Panc1 (cell line): ENCODE measurements around the gene TMEM150A.

Experiments used
- POLR2AphosphoS5 ChIP-seq: IDR thresholded peaks from 2 replicates; pipeline ENCODE4 v1.6.1; 2012; ENCODE audit warnings: mild to moderate bottlenecking, low read depth, low read length, moderate library complexity
- SIN3A ChIP-seq: IDR thresholded peaks from 2 replicates; pipeline ENCODE4 v1.6.1; 2012; ENCODE audit warnings: low read depth, mild to moderate bottlenecking, low read length, moderate library complexity, borderline replicate concordance; ENCODE audit not compliant: insufficient read depth
- TCF7L2 ChIP-seq: IDR thresholded peaks from 2 replicates; pipeline ENCODE4 v1.6.1; 2011; ENCODE audit warnings: mild to moderate bottlenecking, low read depth, low read length, inconsistent platforms
- TF ChIP-seq, protein P1 (sequence below): fragments of 450-650 bp; IDR thresholded peaks from 2 replicates; pipeline ENCODE4 v1.5.1; 2017; ENCODE audit warnings: mild to moderate bottlenecking
- TF ChIP-seq, protein P2 (sequence below), 2 experiments: IDR thresholded peaks; 2 replicates each; pipeline ENCODE4 v1.6.1; 2011 to 2012; ENCODE audit warnings: low read depth in 2 of 2, control low read depth in 1 of 2, low read length in 1 of 2, mild to moderate bottlenecking in 1 of 2, moderate library complexity in 1 of 2; ENCODE audit not compliant: insufficient read depth in 1 of 2

DNA sequence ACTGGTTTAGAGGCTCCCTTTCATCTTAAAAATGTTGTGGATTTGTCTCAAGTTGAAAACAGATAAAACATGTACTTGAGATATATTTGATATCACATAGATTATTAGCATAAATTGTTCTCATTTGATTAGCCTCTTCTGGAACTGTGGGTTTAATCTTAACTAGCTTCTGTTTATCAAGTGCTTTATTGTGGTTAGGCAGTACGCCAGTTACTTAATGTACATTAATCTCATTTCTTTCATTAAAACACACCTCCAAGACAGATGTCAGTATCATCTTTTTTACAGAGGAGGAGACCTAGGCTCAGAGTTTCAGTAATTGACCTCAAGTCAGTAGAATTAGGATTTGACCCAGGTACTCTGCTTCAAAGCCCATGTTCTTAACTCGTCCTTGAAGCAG is 43.7 kb upstream of the TMEM150A start:
- no peak for TF ChIP-seq TCF7L2
- TF ChIP-seq, protein P1, sequence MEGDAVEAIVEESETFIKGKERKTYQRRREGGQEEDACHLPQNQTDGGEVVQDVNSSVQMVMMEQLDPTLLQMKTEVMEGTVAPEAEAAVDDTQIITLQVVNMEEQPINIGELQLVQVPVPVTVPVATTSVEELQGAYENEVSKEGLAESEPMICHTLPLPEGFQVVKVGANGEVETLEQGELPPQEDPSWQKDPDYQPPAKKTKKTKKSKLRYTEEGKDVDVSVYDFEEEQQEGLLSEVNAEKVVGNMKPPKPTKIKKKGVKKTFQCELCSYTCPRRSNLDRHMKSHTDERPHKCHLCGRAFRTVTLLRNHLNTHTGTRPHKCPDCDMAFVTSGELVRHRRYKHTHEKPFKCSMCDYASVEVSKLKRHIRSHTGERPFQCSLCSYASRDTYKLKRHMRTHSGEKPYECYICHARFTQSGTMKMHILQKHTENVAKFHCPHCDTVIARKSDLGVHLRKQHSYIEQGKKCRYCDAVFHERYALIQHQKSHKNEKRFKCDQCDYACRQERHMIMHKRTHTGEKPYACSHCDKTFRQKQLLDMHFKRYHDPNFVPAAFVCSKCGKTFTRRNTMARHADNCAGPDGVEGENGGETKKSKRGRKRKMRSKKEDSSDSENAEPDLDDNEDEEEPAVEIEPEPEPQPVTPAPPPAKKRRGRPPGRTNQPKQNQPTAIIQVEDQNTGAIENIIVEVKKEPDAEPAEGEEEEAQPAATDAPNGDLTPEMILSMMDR: no peak
- no peak for TF ChIP-seq POLR2AphosphoS5
- TF ChIP-seq SIN3A: no peak
- TF ChIP-seq, protein P2, sequence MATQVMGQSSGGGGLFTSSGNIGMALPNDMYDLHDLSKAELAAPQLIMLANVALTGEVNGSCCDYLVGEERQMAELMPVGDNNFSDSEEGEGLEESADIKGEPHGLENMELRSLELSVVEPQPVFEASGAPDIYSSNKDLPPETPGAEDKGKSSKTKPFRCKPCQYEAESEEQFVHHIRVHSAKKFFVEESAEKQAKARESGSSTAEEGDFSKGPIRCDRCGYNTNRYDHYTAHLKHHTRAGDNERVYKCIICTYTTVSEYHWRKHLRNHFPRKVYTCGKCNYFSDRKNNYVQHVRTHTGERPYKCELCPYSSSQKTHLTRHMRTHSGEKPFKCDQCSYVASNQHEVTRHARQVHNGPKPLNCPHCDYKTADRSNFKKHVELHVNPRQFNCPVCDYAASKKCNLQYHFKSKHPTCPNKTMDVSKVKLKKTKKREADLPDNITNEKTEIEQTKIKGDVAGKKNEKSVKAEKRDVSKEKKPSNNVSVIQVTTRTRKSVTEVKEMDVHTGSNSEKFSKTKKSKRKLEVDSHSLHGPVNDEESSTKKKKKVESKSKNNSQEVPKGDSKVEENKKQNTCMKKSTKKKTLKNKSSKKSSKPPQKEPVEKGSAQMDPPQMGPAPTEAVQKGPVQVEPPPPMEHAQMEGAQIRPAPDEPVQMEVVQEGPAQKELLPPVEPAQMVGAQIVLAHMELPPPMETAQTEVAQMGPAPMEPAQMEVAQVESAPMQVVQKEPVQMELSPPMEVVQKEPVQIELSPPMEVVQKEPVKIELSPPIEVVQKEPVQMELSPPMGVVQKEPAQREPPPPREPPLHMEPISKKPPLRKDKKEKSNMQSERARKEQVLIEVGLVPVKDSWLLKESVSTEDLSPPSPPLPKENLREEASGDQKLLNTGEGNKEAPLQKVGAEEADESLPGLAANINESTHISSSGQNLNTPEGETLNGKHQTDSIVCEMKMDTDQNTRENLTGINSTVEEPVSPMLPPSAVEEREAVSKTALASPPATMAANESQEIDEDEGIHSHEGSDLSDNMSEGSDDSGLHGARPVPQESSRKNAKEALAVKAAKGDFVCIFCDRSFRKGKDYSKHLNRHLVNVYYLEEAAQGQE (IDR thresholded peaks at IDR 0.05; ENCODE audit: insufficient read depth in 1 of 2, low read depth in 2 of 2, low read length in 1 of 2): no peak
